ENCODE results near the gene UBE2V1. TPM values are rescaled to one million over a fixed set of nuclear protein-coding genes. Genes with fewer than 3 reads are reported as not detected.
A peak's percentile ranks its signal among the peaks of the same experiment; 100 is the strongest.

The UBE2V1 gene
- total RNA-seq, 1 donor from 2014 or later: 77.1 TPM

DNA sequence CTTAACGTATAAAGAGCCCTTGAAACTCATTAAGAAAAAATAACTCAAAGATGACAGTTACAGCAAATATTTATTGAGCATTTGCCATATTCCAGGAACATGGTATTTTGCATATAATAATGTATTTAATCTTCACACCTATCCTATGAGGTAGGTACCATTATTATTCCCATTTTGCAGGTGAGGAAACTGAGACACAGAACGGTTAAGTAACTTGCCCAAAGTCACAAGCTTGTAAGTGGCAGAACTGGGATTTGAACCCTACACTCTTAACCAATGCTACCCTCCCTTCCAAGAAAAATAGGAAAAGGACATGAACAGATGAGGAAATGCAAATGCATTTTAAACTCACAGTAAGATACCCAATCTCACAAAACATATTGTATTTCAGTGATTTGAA, 5.3 kb upstream of the UBE2V1 start:
- Histone ChIP-seq H3K4me1 (peaks cover 42% of the 10 kb centered on the region), H3K36me3 (peaks cover 3% of the 10 kb centered on the region), H3K9me3 (replicated peaks) (no peaks in the 10 kb centered on the region), H3K27me3 (ENCODE audit: low read depth) (no peaks in the 10 kb centered on the region), H3K27ac (replicated peaks) (no peak overlapping the region), H3K4me3 (no peak overlapping the region)
- TF ChIP-seq, protein P1, sequence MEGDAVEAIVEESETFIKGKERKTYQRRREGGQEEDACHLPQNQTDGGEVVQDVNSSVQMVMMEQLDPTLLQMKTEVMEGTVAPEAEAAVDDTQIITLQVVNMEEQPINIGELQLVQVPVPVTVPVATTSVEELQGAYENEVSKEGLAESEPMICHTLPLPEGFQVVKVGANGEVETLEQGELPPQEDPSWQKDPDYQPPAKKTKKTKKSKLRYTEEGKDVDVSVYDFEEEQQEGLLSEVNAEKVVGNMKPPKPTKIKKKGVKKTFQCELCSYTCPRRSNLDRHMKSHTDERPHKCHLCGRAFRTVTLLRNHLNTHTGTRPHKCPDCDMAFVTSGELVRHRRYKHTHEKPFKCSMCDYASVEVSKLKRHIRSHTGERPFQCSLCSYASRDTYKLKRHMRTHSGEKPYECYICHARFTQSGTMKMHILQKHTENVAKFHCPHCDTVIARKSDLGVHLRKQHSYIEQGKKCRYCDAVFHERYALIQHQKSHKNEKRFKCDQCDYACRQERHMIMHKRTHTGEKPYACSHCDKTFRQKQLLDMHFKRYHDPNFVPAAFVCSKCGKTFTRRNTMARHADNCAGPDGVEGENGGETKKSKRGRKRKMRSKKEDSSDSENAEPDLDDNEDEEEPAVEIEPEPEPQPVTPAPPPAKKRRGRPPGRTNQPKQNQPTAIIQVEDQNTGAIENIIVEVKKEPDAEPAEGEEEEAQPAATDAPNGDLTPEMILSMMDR (IDR thresholded peaks at IDR 0.05; ENCODE audit: borderline replicate concordance): no peak
- DNase-seq: no peak
- intact Hi-C loops (cut with micrococcal nuclease): loop anchor here (5.0 kb wide), 1 partner anchor 49 kb away; no protein-coding TSS in a partner anchor

DNA sequence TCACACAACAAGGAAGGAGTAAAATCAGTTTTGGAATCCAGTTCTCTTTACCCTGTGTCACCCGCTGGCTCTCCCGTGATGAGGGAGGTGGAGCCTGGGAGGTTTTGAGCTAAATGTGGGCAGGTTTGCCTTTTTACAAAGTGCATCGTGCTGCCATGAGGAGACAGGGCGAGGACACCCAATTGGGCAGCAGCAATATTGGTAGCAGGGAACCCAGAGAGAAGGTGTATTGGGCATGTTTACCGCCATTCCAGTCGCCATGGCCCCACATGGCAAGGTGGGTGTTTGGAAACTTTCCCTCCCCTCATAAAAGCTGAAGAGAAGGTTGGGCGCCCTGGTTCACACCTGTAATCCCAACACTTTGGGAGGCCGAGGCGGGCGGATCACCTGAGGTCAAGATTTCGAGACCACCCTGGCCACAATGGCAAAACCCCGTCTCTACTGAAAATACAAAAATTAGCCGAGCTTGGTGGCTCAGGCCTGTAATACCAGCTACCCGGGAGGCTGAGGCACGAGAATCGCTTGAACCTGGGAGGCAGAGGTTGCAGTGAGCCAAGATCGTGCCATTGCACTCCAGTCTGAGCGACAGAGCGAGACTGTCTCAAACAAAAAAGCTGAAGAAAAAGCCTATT, 3.5 kb upstream of the UBE2V1 start:
- peak overlapping the region; percentile 65 for H3K4me3 ChIP-seq
- H3K27me3 ChIP-seq (ENCODE audit: low read depth): no peaks in the 10 kb centered on the region
- peak overlapping the region; percentile 99 for H3K27ac ChIP-seq (replicated peaks)
- H3K9me3 ChIP-seq (replicated peaks): no peaks in the 10 kb centered on the region
- H3K36me3 ChIP-seq: no peaks in the 10 kb centered on the region
- no peak for DNase-seq
- TF ChIP-seq, protein P1 (IDR thresholded peaks at IDR 0.05; ENCODE audit: borderline replicate concordance): no peak
- H3K4me1 ChIP-seq: peaks cover 57% of the 10 kb centered on the region
- intact Hi-C loops (cut with micrococcal nuclease): loop anchor here (5.0 kb wide), 1 partner anchor 51 kb away; no protein-coding TSS in a partner anchor

DNA sequence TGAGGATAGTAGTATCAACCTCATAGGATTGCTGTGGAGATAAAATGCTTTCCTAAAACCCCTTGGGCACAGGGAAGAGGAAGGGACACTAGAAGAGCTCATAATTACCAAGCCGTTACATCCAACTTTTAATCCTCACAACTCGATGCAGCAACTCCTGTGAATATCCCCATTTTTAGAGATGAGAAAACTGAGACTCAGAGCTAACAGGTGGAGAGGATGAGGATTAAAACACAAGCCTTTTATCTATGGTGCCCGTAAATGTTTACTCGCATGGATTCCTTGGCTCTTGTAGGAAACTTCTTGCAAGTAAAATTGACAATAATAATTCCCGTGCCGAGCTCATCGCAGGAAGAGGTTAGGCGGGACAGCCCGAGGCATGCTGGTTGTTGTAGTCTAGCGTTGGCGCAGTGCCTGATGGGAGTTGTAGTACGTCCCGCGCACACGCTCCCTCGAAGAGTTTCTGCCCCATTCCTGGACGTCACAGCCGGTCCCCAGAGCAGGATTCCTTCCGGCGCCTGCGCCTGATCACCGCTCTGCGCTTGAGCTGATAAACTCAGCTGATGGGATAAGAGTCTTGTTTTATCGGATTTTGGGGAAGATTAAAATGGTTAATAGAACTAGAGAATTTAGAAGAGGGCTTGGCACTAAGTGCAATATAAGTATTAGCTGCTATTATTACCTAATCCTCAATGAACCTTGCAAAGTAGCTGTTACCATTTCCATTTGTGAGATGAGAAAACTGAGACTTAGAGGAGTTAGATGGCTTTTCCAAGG, 2.8 kb upstream of the UBE2V1 start:
- TF ChIP-seq, protein P1 (IDR thresholded peaks at IDR 0.05; ENCODE audit: borderline replicate concordance): no peak
- Histone ChIP-seq H3K27me3 (ENCODE audit: low read depth) (no peaks in the 10 kb centered on the region), H3K4me3 (peak overlapping the region; percentile 65), H3K36me3 (no peaks in the 10 kb centered on the region), H3K27ac (replicated peaks) (peak overlapping the region; percentile 99), H3K9me3 (replicated peaks) (no peaks in the 10 kb centered on the region), H3K4me1 (peaks cover 57% of the 10 kb centered on the region)
- intact Hi-C loops (cut with micrococcal nuclease): loop anchor here (5.0 kb wide), 1 partner anchor 52 kb away; no protein-coding TSS in a partner anchor
- DNase-seq: peak; percentile 97

DNA sequence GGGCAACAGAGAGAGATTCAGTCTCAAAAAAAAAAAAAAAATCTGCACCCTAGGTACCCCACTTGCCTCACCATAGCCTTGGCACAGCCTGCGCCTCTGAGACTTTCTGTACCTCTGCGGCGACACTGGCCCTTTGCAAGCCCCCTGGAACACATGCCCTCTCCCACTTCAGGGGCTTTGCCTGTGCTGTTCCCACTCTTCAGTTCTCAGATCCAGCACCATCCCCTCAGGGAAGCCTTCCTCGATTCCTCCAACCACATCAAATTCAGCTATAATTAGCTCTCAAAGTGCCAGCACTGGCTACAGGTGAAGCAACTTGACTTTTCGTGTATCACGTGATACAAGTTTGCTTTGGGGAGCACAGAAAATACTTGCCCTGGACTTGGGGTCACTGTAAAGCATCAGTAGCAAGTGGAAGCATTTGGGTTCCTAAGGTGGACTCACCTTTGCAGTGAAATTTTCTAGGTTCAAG, 2.1 kb upstream of the UBE2V1 start:
- H3K9me3 ChIP-seq (replicated peaks): no peaks in the 10 kb centered on the region
- H3K36me3 ChIP-seq: no peaks in the 10 kb centered on the region
- intact Hi-C loops (cut with micrococcal nuclease): loop anchor here (5.0 kb wide), 1 partner anchor 52 kb away; no protein-coding TSS in a partner anchor
- no peaks in the 10 kb centered on the region for H3K27me3 ChIP-seq (ENCODE audit: low read depth)
- DNase-seq: no peak
- peaks cover 62% of the 10 kb centered on the region for H3K4me1 ChIP-seq
- H3K27ac ChIP-seq (replicated peaks): peak overlapping the region; percentile 99
- H3K4me3 ChIP-seq: peak overlapping the region; percentile 65
- TF ChIP-seq, protein P1 (IDR thresholded peaks at IDR 0.05; ENCODE audit: borderline replicate concordance): no peak

DNA sequence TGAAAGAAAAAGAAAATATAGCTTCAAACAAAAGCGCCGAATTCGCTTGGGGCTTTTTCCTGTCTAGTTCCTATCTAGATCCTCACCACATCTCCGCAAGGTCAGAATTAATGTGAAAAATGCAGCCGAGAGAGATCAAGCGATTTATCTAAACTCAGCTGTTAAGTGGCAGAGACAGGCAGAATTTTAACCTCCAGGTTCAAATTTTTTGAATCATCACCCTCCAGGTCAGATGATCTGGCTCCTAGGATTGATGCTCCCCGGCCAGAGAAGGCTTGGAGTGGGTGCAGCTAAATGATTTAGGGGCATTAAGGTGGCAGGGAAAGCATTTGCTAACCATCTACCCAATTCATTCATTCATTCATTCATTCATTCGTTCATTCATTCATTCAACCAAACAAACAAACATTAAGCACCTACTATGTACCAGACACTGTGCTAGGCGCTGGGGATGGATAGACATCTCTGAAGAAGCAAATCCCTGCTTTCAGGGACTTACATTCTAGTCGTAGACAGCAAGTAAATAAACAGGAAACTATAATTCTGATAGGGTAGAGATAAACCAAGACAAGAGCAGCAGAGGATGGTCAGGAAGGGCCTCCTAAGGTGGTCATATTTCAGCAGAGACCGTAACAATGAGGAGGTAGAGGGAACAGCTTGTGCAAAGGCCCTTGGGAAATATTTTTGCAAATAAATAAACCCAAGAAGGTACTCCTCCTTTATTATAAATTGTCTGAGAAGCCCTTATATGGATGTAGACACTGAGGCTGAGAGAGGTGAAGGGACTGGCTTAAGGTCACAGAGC, 672 bp upstream of the UBE2V1 start:
- Histone ChIP-seq H3K27ac (replicated peaks) (peak overlapping the region; percentile 99), H3K4me3 (peak overlapping the region; percentile 99), H3K36me3 (no peaks in the 10 kb centered on the region), H3K27me3 (ENCODE audit: low read depth) (no peaks in the 10 kb centered on the region), H3K9me3 (replicated peaks) (no peaks in the 10 kb centered on the region), H3K4me1 (peaks cover 76% of the 10 kb centered on the region)
- DNase-seq: no peak
- TF ChIP-seq, protein P1 (IDR thresholded peaks at IDR 0.05; ENCODE audit: borderline replicate concordance): no peak
- intact Hi-C loops (cut with micrococcal nuclease): no loop called here

Data from left ventricle myocardium inferior (tissue), 1 donor.